Ishikawa (cell line): ENCODE measurements around the gene TCF7.

Source experiments
- CEBPB ChIP-seq: IDR thresholded peaks from 2 replicates; pipeline ENCODE4 v1.6.1; 2012
- CREB1 ChIP-seq: IDR thresholded peaks from 2 replicates; pipeline ENCODE4 v1.6.1; 2012; ENCODE audit warnings: low read depth
- EGR1 ChIP-seq: IDR thresholded peaks from 2 replicates; pipeline ENCODE4 v1.6.1; 2012
- EP300 ChIP-seq: IDR thresholded peaks from 2 replicates; pipeline ENCODE4 v1.6.1; 2012; ENCODE audit warnings: borderline replicate concordance
- FOXM1 ChIP-seq: IDR thresholded peaks from 2 replicates; pipeline ENCODE4 v1.6.1; 2012; ENCODE audit warnings: low read depth, borderline replicate concordance
- NFIC ChIP-seq: IDR thresholded peaks from 2 replicates; pipeline ENCODE4 v1.6.1; 2012
- RAD21 ChIP-seq: IDR thresholded peaks from 2 replicates; pipeline ENCODE4 v1.6.1; 2012; ENCODE audit warnings: low read depth
- TAF1 ChIP-seq: IDR thresholded peaks from 2 replicates; pipeline ENCODE4 v1.6.1; 2012; ENCODE audit warnings: low read depth, mild to moderate bottlenecking
- TCF12 ChIP-seq: IDR thresholded peaks from 2 replicates; pipeline ENCODE4 v1.6.1; 2012; ENCODE audit warnings: low read depth
- TEAD4 ChIP-seq: IDR thresholded peaks from 2 replicates; pipeline ENCODE4 v1.6.1; 2012
- YY1 ChIP-seq: IDR thresholded peaks from 2 replicates; pipeline ENCODE4 v1.6.1; 2012; ENCODE audit warnings: low read depth
- ZBTB7A ChIP-seq: IDR thresholded peaks from 2 replicates; pipeline ENCODE4 v1.6.1; 2012; ENCODE audit warnings: low read depth
- TF ChIP-seq, protein P1 (sequence below): IDR thresholded peaks from 2 replicates; pipeline ENCODE4 v1.6.1; 2012
- TF ChIP-seq, protein P2 (sequence below): IDR thresholded peaks from 2 replicates; pipeline ENCODE4 v1.6.1; 2012
- TF ChIP-seq, protein P3 (sequence below): IDR thresholded peaks from 2 replicates; pipeline ENCODE4 v1.6.1; 2012; ENCODE audit warnings: low read depth, mild to moderate bottlenecking

Gene TCF7

DNA sequence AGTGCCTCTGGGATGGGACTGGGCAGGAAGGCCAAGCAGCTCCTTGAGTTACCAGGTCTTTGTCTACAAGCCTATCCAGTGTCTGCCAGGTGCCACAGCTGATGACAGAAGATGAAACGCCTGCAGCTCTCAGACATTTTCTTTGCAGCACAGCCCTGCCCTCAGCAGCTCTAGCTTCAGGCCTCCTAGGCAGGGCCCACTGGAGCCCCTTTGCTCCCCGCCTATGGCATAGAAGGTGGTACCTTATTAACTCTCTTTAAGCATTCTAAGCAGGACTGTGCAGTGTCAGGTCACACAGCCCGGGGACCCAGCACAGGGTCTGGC is 63.6 kb downstream of the TCF7 start:
- TF ChIP-seq, protein P1, sequence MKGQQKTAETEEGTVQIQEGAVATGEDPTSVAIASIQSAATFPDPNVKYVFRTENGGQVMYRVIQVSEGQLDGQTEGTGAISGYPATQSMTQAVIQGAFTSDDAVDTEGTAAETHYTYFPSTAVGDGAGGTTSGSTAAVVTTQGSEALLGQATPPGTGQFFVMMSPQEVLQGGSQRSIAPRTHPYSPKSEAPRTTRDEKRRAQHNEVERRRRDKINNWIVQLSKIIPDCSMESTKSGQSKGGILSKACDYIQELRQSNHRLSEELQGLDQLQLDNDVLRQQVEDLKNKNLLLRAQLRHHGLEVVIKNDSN, result no peak
- TF ChIP-seq CEBPB (no peak), TCF12 (no peak), EP300 (no peak), TEAD4 (no peak), ZBTB7A (no peak), CREB1 (no peak), NFIC (no peak), EGR1 (no peak), TAF1 (no peak), RAD21 (no peak), YY1 (no peak), FOXM1 (no peak)
- TF ChIP-seq, protein P2, sequence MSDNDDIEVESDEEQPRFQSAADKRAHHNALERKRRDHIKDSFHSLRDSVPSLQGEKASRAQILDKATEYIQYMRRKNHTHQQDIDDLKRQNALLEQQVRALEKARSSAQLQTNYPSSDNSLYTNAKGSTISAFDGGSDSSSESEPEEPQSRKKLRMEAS, result no peak
- TF ChIP-seq, protein P3, sequence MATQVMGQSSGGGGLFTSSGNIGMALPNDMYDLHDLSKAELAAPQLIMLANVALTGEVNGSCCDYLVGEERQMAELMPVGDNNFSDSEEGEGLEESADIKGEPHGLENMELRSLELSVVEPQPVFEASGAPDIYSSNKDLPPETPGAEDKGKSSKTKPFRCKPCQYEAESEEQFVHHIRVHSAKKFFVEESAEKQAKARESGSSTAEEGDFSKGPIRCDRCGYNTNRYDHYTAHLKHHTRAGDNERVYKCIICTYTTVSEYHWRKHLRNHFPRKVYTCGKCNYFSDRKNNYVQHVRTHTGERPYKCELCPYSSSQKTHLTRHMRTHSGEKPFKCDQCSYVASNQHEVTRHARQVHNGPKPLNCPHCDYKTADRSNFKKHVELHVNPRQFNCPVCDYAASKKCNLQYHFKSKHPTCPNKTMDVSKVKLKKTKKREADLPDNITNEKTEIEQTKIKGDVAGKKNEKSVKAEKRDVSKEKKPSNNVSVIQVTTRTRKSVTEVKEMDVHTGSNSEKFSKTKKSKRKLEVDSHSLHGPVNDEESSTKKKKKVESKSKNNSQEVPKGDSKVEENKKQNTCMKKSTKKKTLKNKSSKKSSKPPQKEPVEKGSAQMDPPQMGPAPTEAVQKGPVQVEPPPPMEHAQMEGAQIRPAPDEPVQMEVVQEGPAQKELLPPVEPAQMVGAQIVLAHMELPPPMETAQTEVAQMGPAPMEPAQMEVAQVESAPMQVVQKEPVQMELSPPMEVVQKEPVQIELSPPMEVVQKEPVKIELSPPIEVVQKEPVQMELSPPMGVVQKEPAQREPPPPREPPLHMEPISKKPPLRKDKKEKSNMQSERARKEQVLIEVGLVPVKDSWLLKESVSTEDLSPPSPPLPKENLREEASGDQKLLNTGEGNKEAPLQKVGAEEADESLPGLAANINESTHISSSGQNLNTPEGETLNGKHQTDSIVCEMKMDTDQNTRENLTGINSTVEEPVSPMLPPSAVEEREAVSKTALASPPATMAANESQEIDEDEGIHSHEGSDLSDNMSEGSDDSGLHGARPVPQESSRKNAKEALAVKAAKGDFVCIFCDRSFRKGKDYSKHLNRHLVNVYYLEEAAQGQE, result no peak

DNA sequence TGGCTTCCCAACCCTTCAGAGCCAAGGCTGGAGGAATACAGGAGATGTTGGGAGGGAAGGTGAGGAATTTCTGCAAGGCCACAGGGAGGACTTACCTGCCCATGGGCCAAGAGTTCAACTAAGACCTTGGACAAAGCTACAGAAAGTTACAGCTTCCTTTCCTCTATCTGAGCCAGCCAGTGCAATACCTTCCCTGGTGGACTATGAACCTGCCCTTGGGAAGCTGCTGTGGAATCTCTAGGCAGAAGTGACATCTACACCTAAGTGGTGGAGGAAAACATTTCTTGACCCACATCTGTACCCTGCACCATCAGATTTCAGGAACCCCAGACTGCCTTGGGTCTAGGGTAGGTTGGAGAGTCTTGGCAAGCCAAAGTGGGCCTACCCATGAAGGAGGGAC is 69.0 kb downstream of the TCF7 start:
- TF ChIP-seq ZBTB7A, result no peak

DNA sequence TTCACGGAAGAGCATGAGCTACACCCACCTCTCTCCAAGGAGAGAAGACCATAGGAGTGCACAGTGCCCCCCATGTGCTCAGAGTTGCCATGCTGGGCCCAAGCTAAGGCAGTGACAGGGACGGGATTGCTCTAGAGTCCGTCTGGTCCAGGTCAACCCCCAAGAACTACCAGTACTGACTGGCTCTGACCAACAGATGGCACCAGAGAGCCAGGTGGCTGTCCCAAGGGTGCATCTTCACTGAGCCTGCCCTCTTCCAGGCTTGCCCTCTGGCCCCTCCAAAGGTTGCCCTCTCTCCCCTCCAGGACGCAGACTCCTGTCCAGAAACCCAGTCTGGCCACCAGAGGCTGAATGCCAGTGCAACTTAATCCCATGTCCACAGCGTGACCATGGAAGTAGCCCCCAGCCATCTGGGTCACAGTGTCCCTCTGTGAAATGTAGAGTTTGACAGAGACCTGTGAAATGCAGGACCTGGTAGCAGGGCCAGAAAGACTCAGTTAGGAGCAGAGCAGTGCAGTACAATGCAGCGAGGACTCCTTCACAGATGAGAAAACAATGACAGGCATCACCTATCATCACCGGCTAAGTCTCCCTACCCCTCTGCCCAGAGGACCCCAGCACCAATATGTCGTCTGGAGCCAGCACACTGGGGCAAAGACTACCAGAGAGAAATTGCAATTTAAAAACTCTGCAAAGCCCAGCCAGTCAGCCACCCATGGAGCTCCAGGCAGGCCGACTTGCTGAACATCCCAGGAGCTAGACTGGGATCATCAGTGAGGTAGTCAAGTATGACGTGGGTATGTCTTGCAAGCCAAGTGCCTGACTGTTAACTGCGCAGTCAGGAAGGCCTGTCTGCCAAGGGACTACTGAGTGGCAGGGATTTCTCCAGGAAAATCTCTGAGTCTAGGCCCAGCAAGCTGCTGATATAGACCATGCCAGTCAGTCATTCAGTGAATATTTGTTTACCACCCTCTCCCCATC is 70.0 kb downstream of the TCF7 start:
- peak; percentile 95 for TF ChIP-seq RAD21
- no peak for TF ChIP-seq CREB1

DNA sequence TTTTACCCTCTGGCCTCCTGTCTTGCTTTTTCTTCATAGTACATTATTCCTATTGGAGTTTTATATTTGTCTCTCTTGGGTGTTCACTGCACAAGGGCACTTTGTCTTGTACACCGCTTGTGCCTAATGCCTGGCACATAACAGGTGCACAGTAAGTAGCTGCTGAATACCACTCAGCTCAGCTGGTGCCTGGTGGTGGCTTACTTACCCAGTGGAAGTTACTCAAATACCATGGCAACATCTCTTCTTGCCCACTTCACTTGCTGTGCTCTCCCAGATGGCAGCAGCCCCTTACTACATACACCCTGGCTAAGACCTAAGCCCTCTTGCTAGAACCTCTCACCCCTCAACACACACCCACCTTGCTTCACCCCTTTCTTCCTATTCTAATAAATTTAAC is 73.6 kb downstream of the TCF7 start:
- TF ChIP-seq NFIC, result no peak
- TF ChIP-seq RAD21, result no peak
- no peak for TF ChIP-seq ZBTB7A

DNA sequence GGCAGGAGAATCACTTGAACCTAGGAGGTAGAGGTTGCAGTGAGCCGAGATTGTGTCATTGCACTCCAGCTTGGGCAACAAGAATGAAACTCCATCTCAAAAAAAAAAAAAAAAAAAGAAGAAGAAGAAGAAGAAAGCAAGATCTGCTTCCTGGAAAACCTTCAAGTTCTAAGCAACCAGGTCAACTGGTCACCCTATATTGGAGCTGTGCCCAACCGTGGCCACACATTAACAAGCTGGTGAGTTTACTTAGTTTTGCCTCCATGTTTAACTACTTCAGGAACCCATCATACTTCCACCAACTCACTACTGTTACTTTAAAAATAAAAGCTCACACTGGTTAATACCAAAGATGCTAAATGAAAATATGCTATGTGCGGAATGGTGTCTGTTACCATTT is 74.5 kb downstream of the TCF7 start:
- TF ChIP-seq YY1 (no peak), NFIC (no peak), ZBTB7A (no peak), EP300 (no peak), TEAD4 (no peak), CEBPB (no peak), TAF1 (no peak), EGR1 (no peak), FOXM1 (no peak), TCF12 (no peak)
- TF ChIP-seq, protein P3, result no peak
- TF ChIP-seq, protein P1, result no peak
- TF ChIP-seq, protein P2, result no peak

DNA sequence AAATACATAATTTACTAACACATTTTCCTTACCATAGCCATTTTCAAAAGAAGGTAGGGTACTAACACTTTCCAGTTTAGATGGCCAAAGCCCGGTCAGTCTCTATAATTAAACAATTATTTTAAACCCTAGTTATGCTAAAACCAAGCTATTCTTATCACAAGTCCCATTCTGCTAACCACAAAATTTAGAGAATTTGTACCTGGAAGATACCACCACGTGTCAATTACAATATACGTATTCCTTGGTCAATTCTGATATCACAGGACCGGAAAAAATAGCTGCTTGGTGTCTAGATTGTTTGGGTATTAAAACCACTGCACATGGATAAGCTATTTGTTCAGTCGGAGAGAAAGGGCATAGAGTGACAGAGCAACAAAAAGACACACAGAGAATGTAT is 81.2 kb downstream of the TCF7 start:
- TF ChIP-seq TEAD4, result no peak
- TF ChIP-seq, protein P1, result no peak
- no peak for TF ChIP-seq TAF1
- no peak for TF ChIP-seq EGR1
- TF ChIP-seq TCF12, result no peak
- no peak for TF ChIP-seq EP300
- TF ChIP-seq RAD21, result no peak
- no peak for TF ChIP-seq CEBPB
- TF ChIP-seq NFIC, result no peak
